T-cell (primary cell): ENCODE data around the gene TCEAL1. TPM values are rescaled to one million over a fixed set of nuclear protein-coding genes. Genes with fewer than 3 reads are reported as not detected.
"Not testable (repeated sequence)": the region's sequence is repeated elsewhere in the genome, so short reads cannot be mapped to it uniquely, and the experiment has no call there.

Experiments used
- ATAC-seq, 4 experiments: fragments of 200-7000 bp in 3 of 4; fragments of 150-1000 bp in 1 of 4; cut with Tn5 transposase; replicated peaks in 1 of 4; 1 replicate in 3 of 4; 2 replicates in 1 of 4; pipeline ENCODE4 v1.10.0; 2021; ENCODE audit warnings: moderate library complexity in 3 of 4, mild to moderate bottlenecking in 2 of 4, moderate number of reproducible peaks in 1 of 4
- CTCF ChIA-PET, 2 donors: fragments of 300-600 bp; sonication (Branson Sonifier 250); formaldehyde crosslinking; loops; one replicate each; lab custom pipeline; 2022; ENCODE audit warnings: antibody characterized with exemption in 2 of 2; lab: Charles Lee
- POLR2A ChIA-PET, 2 donors: fragments of 300-600 bp; sonication (Branson Sonifier 250); formaldehyde crosslinking; loops; one replicate each; lab custom pipeline; 2022; ENCODE audit warnings: antibody characterized with exemption in 2 of 2; lab: Charles Lee
- DNase-seq, 35 experiments: peaks; one replicate each; pipeline versions ENCODE4 v3.0.0 to v3.0.0-alpha.2; 2013 to 2023
- H3K27ac ChIP-seq: one replicate; pipeline ENCODE4 v1.5.1; 2013; ENCODE audit warnings: low read length
- H3K27me3 ChIP-seq, 2 experiments: replicated peaks in 1 of 2; 1 replicate in 1 of 2; 2 replicates in 1 of 2; pipeline versions ENCODE4 v1.6.1 to v1.7.0; 2013; ENCODE audit warnings: low read length in 1 of 2, mixed read lengths in 1 of 2; ENCODE audit not compliant: control insufficient read depth in 2 of 2, insufficient read depth in 2 of 2; ENCODE audit errors: extremely low read depth in 1 of 2
- H3K36me3 ChIP-seq, 2 donors: 1 replicate in 1 of 2; 2 replicates in 1 of 2; pipeline versions ENCODE4 v1.6.1 to v1.7.0; 2013; ENCODE audit warnings: low read length in 1 of 2; ENCODE audit not compliant: control insufficient read depth in 2 of 2, insufficient read depth in 1 of 2; ENCODE audit errors: extremely low read depth in 1 of 2
- H3K4me1 ChIP-seq, 2 experiments: 1 replicate in 1 of 2; 2 replicates in 1 of 2; pipeline versions ENCODE4 v1.6.1 to v1.7.0; 2013; ENCODE audit warnings: low read length in 2 of 2, mixed read lengths in 1 of 2; ENCODE audit not compliant: insufficient read depth in 2 of 2, control insufficient read depth in 1 of 2; ENCODE audit errors: extremely low read depth in 1 of 2
- H3K4me3 ChIP-seq, 2 donors: 1 replicate in 1 of 2; 2 replicates in 1 of 2; pipeline versions ENCODE4 v1.5.1 to v1.7.0; 2013; ENCODE audit warnings: mild to moderate bottlenecking in 2 of 2, low read length in 1 of 2, moderate library complexity in 1 of 2; ENCODE audit not compliant: control insufficient read depth in 1 of 2; ENCODE audit errors: extremely low read depth in 1 of 2
- H3K9me3 ChIP-seq: 2 replicates; pipeline ENCODE4 v1.7.0; 2013
- H3K27ac Mint-ChIP-seq, 2 donors: one replicate each; pipeline ENCODE4 v1.8.0; 2020 to 2021; ENCODE audit warnings: mild to moderate bottlenecking in 2 of 2, mixed read lengths in 2 of 2
- H3K27me3 Mint-ChIP-seq, 2 donors: one replicate each; pipeline ENCODE4 v1.8.0; 2021 to 2022; ENCODE audit warnings: mixed read lengths in 2 of 2
- H3K36me3 Mint-ChIP-seq: one replicate; pipeline ENCODE4 v1.8.0; 2021; ENCODE audit warnings: mixed read lengths
- H3K4me1 Mint-ChIP-seq, 3 donors: one replicate each; pipeline ENCODE4 v1.8.0; 2020 to 2022; ENCODE audit warnings: mixed read lengths in 3 of 3, mild to moderate bottlenecking in 1 of 3
- H3K4me3 Mint-ChIP-seq, 3 donors: one replicate each; pipeline ENCODE4 v1.8.0; 2020 to 2022; ENCODE audit warnings: mild to moderate bottlenecking in 3 of 3, mixed read lengths in 3 of 3, moderate library complexity in 3 of 3
- H3K9me3 Mint-ChIP-seq, 3 donors: one replicate each; pipeline ENCODE4 v1.8.0; 2020 to 2022; ENCODE audit warnings: mixed read lengths in 3 of 3
- WGBS: methylation state at CpG from one replicate; pipeline ENCODE4 v1.1.5; 2013; ENCODE audit warnings: missing lambda C conversion rate; ENCODE audit not compliant: insufficient coverage; 5-methylcytosine and 5-hydroxymethylcytosine counted together
- total RNA-seq, 35 experiments: library from RNA in 6 of 35; stranded (reverse) in 6 of 35; fragments of 120-200 nt in 1 of 35; gene quantifications; one replicate each; pipeline versions ENCODE4 v1.2.1 to v1.2.4 and lab custom pipeline; 2013 to 2026

Gene TCEAL1
- total RNA-seq, 5 donors from 2014 or later (not counting 1 experiment from before 2014, with no cell fraction given), result 5.0 to 10.0 (median 7.7) TPM

- no peak for ATAC-seq
- Mint-ChIP-seq H3K9me3 (no peaks in the 10 kb centered on the region), H3K4me1 (no peaks in the 10 kb centered on the region), H3K36me3 (no peaks in the 10 kb centered on the region), H3K4me3 (no peak overlapping the region), H3K27me3 (peaks cover 5 to 23% of the 10 kb centered on the region in 2 donors), H3K27ac (no peak overlapping the region)
- no CpG with 5 or more reads among the region's 1 CpG for WGBS
- peaks cover 0 to 7% of the 10 kb centered on the region in 2 experiments for H3K27me3 ChIP-seq
- DNase-seq, result no peak
- H3K9me3 ChIP-seq, result no peaks in the 10 kb centered on the region
- POLR2A ChIA-PET, result no interaction called here
- CTCF ChIA-PET, result no interaction called here
- no peak overlapping the region for H3K27ac ChIP-seq
- no peaks in the 10 kb centered on the region for H3K36me3 ChIP-seq
- H3K4me3 ChIP-seq, result no peak overlapping the region
- H3K4me1 ChIP-seq, result no peaks in the 10 kb centered on the region
Measured at GRCh38 chrX:103644125-103644524, 15.3 kb downstream of the TCEAL1 start.

DNA sequence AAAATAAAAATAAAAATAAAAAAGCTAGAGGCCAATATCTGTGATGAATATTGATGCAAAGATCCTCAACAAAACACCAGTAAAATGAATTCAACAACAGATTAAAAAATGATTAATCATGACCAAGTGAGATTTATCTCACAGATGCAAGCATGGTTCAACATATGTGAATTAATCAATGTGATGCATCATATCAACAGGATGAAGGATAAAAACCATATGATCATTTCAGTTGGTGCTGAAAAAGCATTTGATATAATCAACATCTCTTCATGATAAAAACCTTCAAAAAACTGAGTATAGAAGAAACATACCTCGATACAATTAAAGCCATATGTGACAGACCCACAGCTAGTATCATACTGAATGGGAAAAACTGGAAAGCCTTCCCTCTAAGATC is 18.9 kb downstream of the TCEAL1 start:
- H3K27me3 Mint-ChIP-seq, result peaks cover 7 to 10% of the 10 kb centered on the region in 2 donors
- ChIA-PET POLR2A (no interaction called here), CTCF (no interaction called here)
- no peak overlapping the region for H3K27ac Mint-ChIP-seq
- no peaks in the 10 kb centered on the region for H3K4me1 Mint-ChIP-seq
- DNase-seq (no peak), ATAC-seq (no peak)
- no peak overlapping the region for H3K4me3 ChIP-seq
- no peak overlapping the region for H3K27ac ChIP-seq
- WGBS, result no CpG with 5 or more reads among the region's 1 CpG
- no peaks in the 10 kb centered on the region for H3K36me3 Mint-ChIP-seq
- H3K4me1 ChIP-seq, result no peaks in the 10 kb centered on the region
- H3K9me3 Mint-ChIP-seq, result no peaks in the 10 kb centered on the region
- H3K4me3 Mint-ChIP-seq, result no peak overlapping the region
- no peaks in the 10 kb centered on the region for H3K9me3 ChIP-seq
- peaks cover 0 to 7% of the 10 kb centered on the region in 2 experiments for H3K27me3 ChIP-seq
- no peaks in the 10 kb centered on the region for H3K36me3 ChIP-seq

- no peaks in the 10 kb centered on the region for H3K9me3 ChIP-seq
- ATAC-seq (no peak), DNase-seq (no peak)
- Mint-ChIP-seq H3K36me3 (no peaks in the 10 kb centered on the region), H3K9me3 (peaks cover 0 to 4% (median 0%) of the 10 kb centered on the region in 3 donors), H3K4me3 (no peak overlapping the region), H3K4me1 (peaks cover 3 to 4% (median 3%) of the 10 kb centered on the region in 3 donors), H3K27me3 (peaks cover 3% of the 10 kb centered on the region in 2 donors), H3K27ac (no peak overlapping the region)
- POLR2A ChIA-PET, result no interaction called here
- WGBS, result no CpG with 5 or more reads among the region's 2 CpGs
- CTCF ChIA-PET, result no interaction called here
- no peak overlapping the region for H3K27ac ChIP-seq
- no peaks in the 10 kb centered on the region for H3K36me3 ChIP-seq
- no peak overlapping the region for H3K4me3 ChIP-seq
- no peaks in the 10 kb centered on the region for H3K27me3 ChIP-seq
- H3K4me1 ChIP-seq, result peaks cover 0 to 2% of the 10 kb centered on the region in 2 experiments
Measured at GRCh38 chrX:103651151-103651773, 22.5 kb downstream of the TCEAL1 start.

DNA sequence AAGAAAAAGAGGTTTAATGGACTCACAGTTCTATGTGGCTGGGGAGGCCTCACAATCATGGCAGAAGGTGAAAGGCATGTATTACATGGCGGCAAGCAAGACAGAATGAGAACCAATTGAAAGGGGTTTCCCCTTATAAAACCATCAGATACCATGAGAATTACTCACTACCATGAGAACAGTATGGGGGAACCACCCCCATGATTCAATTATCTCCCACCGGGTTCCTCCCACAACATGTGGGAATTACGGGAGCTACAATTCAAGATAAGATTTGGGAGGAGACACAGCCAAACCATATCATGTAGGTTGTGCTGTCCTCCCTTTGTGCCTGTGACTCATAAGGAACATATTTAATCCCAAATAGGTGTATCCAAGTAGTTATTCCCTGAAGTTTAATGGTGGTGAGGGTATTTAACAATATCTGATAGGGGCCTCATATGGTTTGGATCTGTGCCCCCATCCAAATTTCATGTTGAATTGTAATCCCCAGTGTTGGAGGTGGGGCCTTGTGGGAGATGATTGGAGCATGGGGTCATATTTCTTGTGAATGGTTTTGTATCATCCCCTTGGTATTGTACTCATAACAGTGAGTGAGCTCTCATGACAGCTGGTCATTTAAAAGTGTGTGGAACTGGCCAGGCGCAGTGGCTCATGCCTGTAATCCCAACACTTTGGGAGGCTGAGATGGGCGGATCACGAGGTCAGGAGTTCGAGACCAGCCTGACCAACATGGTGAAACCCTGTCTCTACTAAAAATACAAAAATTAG is 26.6 kb downstream of the TCEAL1 start:
- WGBS, result no CpG with 5 or more reads among the region's 7 CpGs
- peaks cover 6 to 23% of the 10 kb centered on the region in 2 donors for H3K27me3 Mint-ChIP-seq
- DNase-seq, H3K9me3 ChIP-seq, H3K4me3 ChIP-seq, H3K4me1 ChIP-seq, ATAC-seq, H3K36me3 ChIP-seq, H3K4me3 Mint-ChIP-seq, H3K36me3 Mint-ChIP-seq, H3K27ac ChIP-seq, H3K4me1 Mint-ChIP-seq, H3K27ac Mint-ChIP-seq, POLR2A ChIA-PET, H3K27me3 ChIP-seq, H3K9me3 Mint-ChIP-seq: not testable (repeated sequence)
- CTCF ChIA-PET, result interaction anchor here in 1 of 2 donors (0.6 kb wide), 1 partner anchor 13 kb away, joined by 4 read pairs; no protein-coding TSS in a partner anchor

- no peak for DNase-seq
- Histone ChIP-seq H3K4me3 (no peak overlapping the region), H3K36me3 (no peaks in the 10 kb centered on the region), H3K9me3 (no peaks in the 10 kb centered on the region), H3K27me3 (no peaks in the 10 kb centered on the region), H3K27ac (no peak overlapping the region), H3K4me1 (peaks cover 0 to 2% of the 10 kb centered on the region in 2 experiments)
- no CpG with 5 or more reads among the region's 3 CpGs for WGBS
- ChIA-PET POLR2A (no interaction called here), CTCF (no interaction called here)
- peaks cover 4 to 5% (median 5%) of the 10 kb centered on the region in 3 donors for H3K4me1 Mint-ChIP-seq
- no peaks in the 10 kb centered on the region for H3K36me3 Mint-ChIP-seq
- no peak for ATAC-seq
- H3K9me3 Mint-ChIP-seq, result peaks cover 0 to 4% (median 0%) of the 10 kb centered on the region in 3 donors
- peaks cover 6 to 30% of the 10 kb centered on the region in 2 donors for H3K27me3 Mint-ChIP-seq
- H3K4me3 Mint-ChIP-seq, result no peak overlapping the region
- H3K27ac Mint-ChIP-seq, result no peak overlapping the region
Measured at GRCh38 chrX:103656617-103657016, 27.8 kb downstream of the TCEAL1 start.

- WGBS, result no CpG with 5 or more reads among the region's 2 CpGs
- POLR2A ChIA-PET, H3K4me3 Mint-ChIP-seq: not testable (repeated sequence)
Measured at GRCh38 chrX:103657066-103657465, 28.3 kb downstream of the TCEAL1 start.

More at GRCh38 chrX:103657066-103657465, 28.3 kb downstream of the TCEAL1 start:
- H3K9me3 Mint-ChIP-seq, ATAC-seq, H3K36me3 ChIP-seq, H3K4me3 ChIP-seq, H3K36me3 Mint-ChIP-seq, H3K27me3 ChIP-seq, H3K4me1 Mint-ChIP-seq, H3K4me1 ChIP-seq, H3K27ac ChIP-seq, CTCF ChIA-PET, DNase-seq, H3K9me3 ChIP-seq, H3K27ac Mint-ChIP-seq: not testable (repeated sequence)
- peaks cover 6 to 30% of the 10 kb centered on the region in 2 donors for H3K27me3 Mint-ChIP-seq
